Body of pancreas (tissue), 4 donors: Measurements from ENCODE around the gene GIT2. TPM values are rescaled to one million over a fixed set of nuclear protein-coding genes. Genes with fewer than 3 reads are reported as not detected.
"Not testable (repeated sequence)": the region's sequence is repeated elsewhere in the genome, so short reads cannot be mapped to it uniquely, and the experiment has no call there.

ENCODE experiments used
- ATAC-seq: fragments of 150-250 bp; one replicate; pipeline ENCODE4 v1.9.1; 2016
- DNase-seq, 4 donors: peaks; one replicate each; pipeline ENCODE4 v3.0.0-alpha.2; 2019
- H3K27ac ChIP-seq, 4 donors: fragments of 200-600 bp; sonication (generic); 1 replicate in 3 of 4; 2 replicates in 1 of 4; pipeline versions ENCODE4 v1.5.1 to v1.6.1; 2016 to 2019; ENCODE audit warnings: mild to moderate bottlenecking in 1 of 4, mixed read lengths in 1 of 4, moderate library complexity in 1 of 4
- H3K27me3 ChIP-seq, 2 donors: fragments of 200-600 bp; sonication (generic); one replicate each; pipeline ENCODE4 v1.6.0; 2016; ENCODE audit warnings: mild to moderate bottlenecking in 1 of 2
- H3K36me3 ChIP-seq, 2 donors: fragments of 200-600 bp; sonication (generic); replicated peaks in 1 of 2; 2 replicates each; pipeline ENCODE4 v1.5.1; 2016; ENCODE audit warnings: low read depth in 2 of 2; ENCODE audit not compliant: insufficient read depth in 1 of 2
- H3K4me1 ChIP-seq: fragments of 200-600 bp; sonication (generic); one replicate; pipeline ENCODE4 v1.6.0; 2016
- H3K4me3 ChIP-seq, 2 donors: fragments of 200-600 bp; sonication (generic); 1 replicate in 1 of 2; 2 replicates in 1 of 2; pipeline ENCODE4 v1.5.1; 2016 to 2019
- H3K9me3 ChIP-seq, 3 donors: fragments of 200-600 bp; sonication (generic); 1 replicate in 2 of 3; 2 replicates in 1 of 3; pipeline ENCODE4 v1.5.1; 2016
- CTCF ChIP-seq, 7 experiments: fragments of 450-650 bp in 4 of 7; fragments of 200-600 bp in 3 of 7; sonication (generic) in 3 of 7; IDR thresholded peaks; one replicate each; pipeline ENCODE4 v1.5.1; 2016 to 2019; ENCODE audit warnings: antibody characterized with exemption in 7 of 7
- POLR2A ChIP-seq, 3 donors: fragments of 450-650 bp; IDR thresholded peaks; one replicate each; pipeline ENCODE4 v1.6.1; 2016; ENCODE audit warnings: antibody characterized with exemption in 3 of 3, mild to moderate bottlenecking in 2 of 3
- WGBS, 2 donors: methylation state at CpG; one replicate each; pipeline ENCODE4 v1.1.5; 2017; 5-methylcytosine and 5-hydroxymethylcytosine counted together
- intact Hi-C: fragments of 100-400 bp; cut with DNase I; formaldehyde crosslinking; loops from one replicate; pipeline ENCODE4 v1.15.1; 2023
- total RNA-seq, 2 donors: library from RNA; depleted of rRNA; stranded (reverse); fragments of >200 nt; gene quantifications; one replicate each; pipeline ENCODE4 v1.1.0, GENCODE V29; 2016

The GIT2 gene
- total RNA-seq, 2 donors from 2014 or later: 44.4 to 50.1 TPM

- 90 to 94% methylated on average over 5 of the region's 5 CpGs for WGBS, 2 donors
- no peak for DNase-seq
- TF ChIP-seq POLR2A (IDR thresholded peaks at IDR 0.05): no peak
- TF ChIP-seq CTCF (IDR thresholded peaks at IDR 0.05): no peak
- no peaks in the 10 kb centered on the region for H3K9me3 ChIP-seq
- no peak overlapping the region for H3K27ac ChIP-seq
- H3K27me3 ChIP-seq: no peaks in the 10 kb centered on the region
- peaks cover 0 to 11% of the 10 kb centered on the region in 2 donors for H3K36me3 ChIP-seq
- peaks cover 21% of the 10 kb centered on the region for H3K4me1 ChIP-seq
- no peak overlapping the region for H3K4me3 ChIP-seq
- ATAC-seq: no peak
- intact Hi-C loops: no loop called here
Observed at GRCh38 chr12:109991586-109991985, 4.6 kb downstream of the GIT2 start.

- WGBS, 2 donors: 79 to 89% methylated on average over 5 of the region's 5 CpGs
- H3K9me3 ChIP-seq: no peaks in the 10 kb centered on the region
- H3K4me1 ChIP-seq: peaks cover 18% of the 10 kb centered on the region
- H3K4me3 ChIP-seq: no peak overlapping the region
- no peaks in the 10 kb centered on the region for H3K27me3 ChIP-seq
- intact Hi-C loops: loop anchor here (10.0 kb wide), 1 partner anchor 65 kb away; no protein-coding TSS in a partner anchor
- H3K36me3 ChIP-seq: peaks cover 0 to 12% of the 10 kb centered on the region in 2 donors
- ATAC-seq (no peak), DNase-seq (no peak)
- peak overlapping the region in 1 of 4 donors; percentile 34 for H3K27ac ChIP-seq
- TF ChIP-seq POLR2A (IDR thresholded peaks at IDR 0.05) (no peak), CTCF (IDR thresholded peaks at IDR 0.05) (no peak)
Observed at GRCh38 chr12:109989380-109989779, 6.8 kb downstream of the GIT2 start.

GRCh38 chr12:109988903-109989302 lies 7.3 kb downstream of the GIT2 start:
- H3K27me3 ChIP-seq: no peaks in the 10 kb centered on the region
- no peak for DNase-seq
- peaks cover 0 to 12% of the 10 kb centered on the region in 2 donors for H3K36me3 ChIP-seq
- TF ChIP-seq CTCF (IDR thresholded peaks at IDR 0.05): no peak
- WGBS, 2 donors: 79 to 89% methylated on average over 8 of the region's 8 CpGs
- no peak for ATAC-seq
- H3K4me3 ChIP-seq: no peak overlapping the region
- peaks cover 19% of the 10 kb centered on the region for H3K4me1 ChIP-seq
- intact Hi-C loops: loop anchor here (10.0 kb wide), 1 partner anchor 64 kb away; no protein-coding TSS in a partner anchor
- H3K9me3 ChIP-seq: no peaks in the 10 kb centered on the region
- peak overlapping the region in 1 of 4 donors; percentile 34 for H3K27ac ChIP-seq

GRCh38 chr12:109988274-109988673 lies 7.9 kb downstream of the GIT2 start:
- intact Hi-C loops: loop anchor here (10.0 kb wide), 1 partner anchor 63 kb away; no protein-coding TSS in a partner anchor
- Histone ChIP-seq H3K36me3 (peaks cover 0 to 13% of the 10 kb centered on the region in 2 donors), H3K27me3 (no peaks in the 10 kb centered on the region), H3K4me3 (no peak overlapping the region), H3K4me1 (peaks cover 26% of the 10 kb centered on the region), H3K27ac (no peak overlapping the region), H3K9me3 (no peaks in the 10 kb centered on the region)
- TF ChIP-seq CTCF (IDR thresholded peaks at IDR 0.05): no peak
- no peak for TF ChIP-seq POLR2A (IDR thresholded peaks at IDR 0.05)
- ATAC-seq (no peak), DNase-seq (no peak)
- WGBS, 2 donors: 84 to 87% methylated on average over 10 of the region's 10 CpGs

- DNase-seq (no peak), ATAC-seq (no peak)
- H3K4me3 ChIP-seq: no peak overlapping the region
- TF ChIP-seq CTCF (IDR thresholded peaks at IDR 0.05) (no peak), POLR2A (IDR thresholded peaks at IDR 0.05) (no peak)
- no peak overlapping the region for H3K27ac ChIP-seq
- WGBS, 2 donors: 84 to 89% methylated on average over 7 to 8 of the region's 8 CpGs
- peaks cover 0 to 18% of the 10 kb centered on the region in 2 donors for H3K36me3 ChIP-seq
- no peaks in the 10 kb centered on the region for H3K27me3 ChIP-seq
- no peaks in the 10 kb centered on the region for H3K9me3 ChIP-seq
- intact Hi-C loops: loop anchor here (10.0 kb wide), 1 partner anchor 63 kb away; no protein-coding TSS in a partner anchor
- peaks cover 22% of the 10 kb centered on the region for H3K4me1 ChIP-seq
Observed at GRCh38 chr12:109987615-109988014, 8.6 kb downstream of the GIT2 start.

- not testable (repeated sequence) for H3K27ac ChIP-seq, H3K27me3 ChIP-seq, ATAC-seq, H3K4me3 ChIP-seq, H3K9me3 ChIP-seq, DNase-seq
- 95 to 98% methylated on average over 16 of the region's 16 CpGs for WGBS, 2 donors
- H3K36me3 ChIP-seq: peaks cover 0 to 25% of the 10 kb centered on the region in 2 donors
- H3K4me1 ChIP-seq: peaks cover 17% of the 10 kb centered on the region
- intact Hi-C loops: loop anchor here (10.0 kb wide), 1 partner anchor 61 kb away; no protein-coding TSS in a partner anchor
Observed at GRCh38 chr12:109986236-109986635, 9.9 kb downstream of the GIT2 start.
